Stimulated activated CD8-positive, alpha-beta memory T cell treated with anti-CD3 and anti-CD28 coated beads, Interleukin-4, amount 100 ng/mL, for 24 hours (primary cell): ENCODE results near the gene CHRNE.
"Not testable (repeated sequence)": the region's sequence is repeated elsewhere in the genome, so short reads cannot be mapped to it uniquely, and the experiment has no call there.

ENCODE experiments used
- DNase-seq: peaks from one replicate; pipeline ENCODE4 v3.0.0-alpha.2; 2020; ENCODE audit warnings: low read depth

Gene CHRNE

DNA sequence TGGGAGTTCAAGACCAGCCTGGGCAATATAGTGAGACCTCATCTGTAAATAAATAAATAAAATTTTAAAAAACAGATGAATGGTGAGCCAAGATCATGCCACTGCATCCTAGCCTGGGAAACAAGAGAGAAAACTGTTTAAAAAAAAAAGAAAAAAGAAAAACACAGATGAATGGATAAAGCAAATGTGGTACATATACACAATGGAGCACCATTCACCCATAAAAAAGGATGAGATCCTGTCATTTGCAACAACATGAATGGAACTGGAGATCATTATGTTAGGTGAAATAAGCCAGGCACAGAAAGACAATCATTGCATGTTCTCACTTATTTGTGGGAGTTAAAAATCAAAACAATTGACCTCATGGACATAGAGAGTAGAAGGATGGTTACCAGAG, 3.7 kb upstream of the CHRNE start:
- DNase-seq: not testable (repeated sequence)

DNA sequence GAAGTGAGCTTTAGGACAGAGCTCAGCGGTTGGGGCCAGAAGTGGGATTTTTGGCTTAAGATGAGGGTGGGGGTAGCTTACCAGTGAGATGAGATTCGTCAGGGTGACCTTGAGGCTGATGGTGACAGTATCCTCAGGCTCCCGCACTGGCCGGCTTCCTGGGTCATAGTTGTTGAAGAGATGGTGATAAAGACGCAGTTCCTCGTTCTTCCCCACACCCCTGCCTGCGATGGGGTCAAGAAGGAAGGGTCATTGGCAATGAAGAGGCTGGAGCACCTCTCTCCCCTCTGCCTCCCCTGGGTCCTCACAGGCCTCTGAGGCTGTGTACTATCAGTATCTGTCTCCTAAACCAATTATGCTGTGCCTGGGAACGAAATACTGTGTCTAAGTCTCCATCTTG, 358 bp downstream of the CHRNE start:
- no peak for DNase-seq

DNA sequence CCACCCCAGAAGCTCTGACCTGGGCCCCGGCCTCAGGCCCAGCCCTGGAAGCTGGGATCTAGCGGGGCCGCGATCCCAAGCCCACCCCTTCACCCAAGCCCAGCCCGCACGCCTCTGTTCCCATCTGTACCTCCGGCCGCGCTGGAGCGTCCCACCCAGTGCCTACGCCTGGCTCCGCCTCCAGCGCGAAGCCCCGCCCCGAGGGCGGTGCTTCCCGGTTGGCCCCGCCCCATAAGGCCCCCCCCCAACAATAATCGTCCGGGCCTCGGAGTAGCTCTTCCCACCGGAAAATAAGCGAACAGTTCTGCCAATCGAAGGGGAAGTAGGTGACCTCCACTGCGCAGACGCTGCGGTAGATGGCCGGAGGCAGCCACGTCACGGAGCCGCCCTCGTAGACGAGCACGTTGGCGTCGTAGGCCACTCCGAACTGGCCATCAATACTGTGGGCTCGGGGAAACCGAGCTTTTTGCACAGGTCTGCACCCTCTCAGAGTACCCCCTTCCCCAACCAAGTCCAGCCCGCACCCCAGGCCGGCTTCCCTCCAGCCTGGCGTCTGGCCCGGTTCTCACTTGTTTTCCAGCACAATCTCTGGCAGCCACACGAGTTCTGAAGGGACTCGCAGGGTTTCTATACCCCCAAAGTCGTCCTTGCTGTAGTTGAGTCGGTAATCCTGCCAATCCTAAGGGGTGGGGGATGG, 1.1 kb downstream of the CHRNE start:
- no peak for DNase-seq

DNA sequence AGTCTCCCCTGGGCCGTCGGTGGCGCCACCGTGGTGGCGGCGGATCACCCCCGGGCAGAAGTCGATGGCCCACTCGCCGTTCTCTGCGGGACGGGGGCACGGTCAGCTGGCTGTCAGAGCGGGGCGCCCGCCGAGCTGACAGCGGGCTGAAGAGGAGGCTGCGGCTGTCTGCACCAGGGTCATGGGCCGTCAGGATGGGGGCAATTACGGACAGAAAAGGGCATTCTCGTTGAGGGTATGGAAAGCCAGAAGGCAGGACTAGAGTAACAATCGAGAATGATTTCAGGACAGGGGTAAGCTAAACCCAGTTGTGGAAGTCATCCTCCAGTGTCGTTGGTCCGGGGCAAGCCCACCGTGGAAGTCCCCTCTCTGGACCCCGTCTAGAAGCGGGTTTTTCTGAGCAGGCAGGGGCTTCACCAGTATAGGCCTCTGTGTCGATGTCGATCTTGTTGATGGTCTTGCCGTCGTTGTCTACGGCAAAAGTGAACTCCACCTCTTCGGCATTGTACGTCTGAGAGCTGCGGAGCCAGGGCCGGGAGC, 1.7 kb downstream of the CHRNE start:
- DNase-seq: no peak

DNA sequence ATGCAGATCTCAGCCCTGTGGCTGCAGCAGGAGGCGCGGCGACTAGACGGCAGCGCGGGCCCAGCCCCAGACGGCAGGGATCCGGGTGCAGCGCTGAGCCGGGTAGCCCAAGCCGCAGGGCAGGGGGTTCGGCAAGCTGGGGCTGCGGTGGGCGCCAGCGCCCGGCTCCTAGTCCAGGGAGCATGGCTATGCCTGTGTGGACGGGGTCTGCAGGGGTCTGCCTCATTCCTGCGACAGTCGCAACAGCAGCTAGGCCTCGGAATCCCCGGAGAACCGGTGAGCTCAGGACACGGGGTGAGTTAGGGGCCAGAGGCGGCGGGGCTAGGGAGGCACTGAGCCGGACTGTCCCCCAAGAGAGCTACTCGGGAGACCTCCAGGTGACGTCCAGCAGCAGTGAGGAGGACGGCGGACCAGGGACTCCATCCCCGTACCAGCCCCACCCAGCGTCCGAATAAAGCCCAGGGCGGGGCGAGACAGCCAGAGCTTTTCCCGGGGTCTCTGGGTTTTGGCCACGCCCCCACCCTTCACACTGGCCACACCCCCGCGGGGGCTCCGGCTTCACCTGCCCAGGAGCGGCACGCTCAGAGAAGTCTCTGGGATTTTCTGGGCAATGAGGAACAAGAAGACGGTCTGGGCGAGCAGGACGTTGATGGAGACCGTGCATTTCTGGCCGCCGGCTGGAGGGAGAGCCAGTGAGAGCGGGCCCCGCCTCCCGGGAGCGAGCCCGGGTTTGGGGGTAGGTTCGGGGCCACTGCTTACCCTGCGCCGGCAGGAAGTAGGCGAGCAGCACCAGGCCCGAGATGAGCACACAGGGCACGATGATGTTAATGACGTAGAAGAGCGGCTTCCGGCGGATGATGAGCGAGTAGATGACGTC, 2.4 kb downstream of the CHRNE start:
- DNase-seq: no peak

DNA sequence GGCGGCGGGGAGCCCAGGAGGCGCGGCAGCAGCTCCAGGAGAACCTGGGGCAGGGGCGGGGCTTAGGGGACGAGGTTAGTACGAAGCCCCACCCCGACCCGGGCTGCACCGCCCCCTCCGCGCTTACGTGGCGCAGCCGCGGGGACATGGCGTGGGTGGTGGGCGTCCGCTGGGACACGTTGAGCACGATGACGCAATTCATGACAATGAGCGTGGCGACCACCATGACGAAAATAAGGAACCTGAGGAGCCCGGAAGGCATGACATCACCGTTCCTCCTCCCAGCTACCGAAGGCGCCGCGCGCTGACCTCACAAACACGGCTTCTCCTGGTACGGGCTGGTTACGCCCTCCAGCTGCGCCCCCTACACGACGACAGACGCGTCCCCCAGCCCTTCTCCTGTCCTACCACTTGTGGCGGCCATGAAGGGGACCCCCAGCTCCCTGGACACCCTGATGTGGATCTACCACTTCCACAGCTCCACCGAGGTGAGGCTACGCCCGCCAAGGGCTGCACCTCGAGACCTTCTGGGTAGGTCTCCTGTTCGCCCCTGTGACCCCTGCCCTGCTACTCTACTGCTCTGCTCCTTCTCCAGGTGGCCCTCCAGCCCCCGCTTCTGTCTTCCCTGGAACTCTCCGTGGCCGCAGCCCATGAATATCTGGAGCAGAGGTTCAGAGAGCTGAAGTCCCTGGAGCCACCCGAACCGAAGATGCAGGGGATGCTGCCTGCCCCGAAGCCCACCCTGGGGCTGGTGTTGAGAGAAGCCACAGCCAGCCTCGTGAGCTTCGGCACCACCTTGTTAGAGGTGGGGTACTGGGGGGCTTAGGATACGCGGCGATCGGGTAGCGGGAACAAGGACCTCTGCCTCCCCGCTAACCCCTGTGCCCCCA, 3.3 kb downstream of the CHRNE start, which contains the start of gene C17orf107:
C17orf107 (plus strand) TSS at position 196 of the 890 bp plus-strand sequence; CDS start at position 423, 227 bp downstream.
- DNase-seq: peak; percentile 93

DNA sequence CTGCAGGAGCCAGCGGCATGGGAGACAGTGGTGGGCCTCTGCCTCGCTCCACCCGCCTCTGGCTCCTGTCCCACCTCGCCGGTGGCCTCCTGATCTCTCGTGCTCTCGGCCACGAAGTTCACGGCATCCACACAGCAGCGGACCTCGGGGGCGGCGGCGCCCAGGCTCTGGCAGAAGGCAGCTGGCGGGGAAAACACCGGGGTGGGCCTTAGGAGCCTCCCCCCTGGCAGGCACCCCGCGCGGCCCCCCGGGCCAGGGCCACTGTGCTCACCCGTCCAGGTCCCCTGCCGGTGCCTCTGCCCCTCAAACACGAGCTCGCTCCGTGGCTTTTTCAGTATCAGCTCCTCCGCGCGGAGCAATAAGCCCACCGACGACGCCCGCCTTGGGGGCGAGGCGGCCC, 4.0 kb downstream of the CHRNE start:
- DNase-seq: no peak

DNA sequence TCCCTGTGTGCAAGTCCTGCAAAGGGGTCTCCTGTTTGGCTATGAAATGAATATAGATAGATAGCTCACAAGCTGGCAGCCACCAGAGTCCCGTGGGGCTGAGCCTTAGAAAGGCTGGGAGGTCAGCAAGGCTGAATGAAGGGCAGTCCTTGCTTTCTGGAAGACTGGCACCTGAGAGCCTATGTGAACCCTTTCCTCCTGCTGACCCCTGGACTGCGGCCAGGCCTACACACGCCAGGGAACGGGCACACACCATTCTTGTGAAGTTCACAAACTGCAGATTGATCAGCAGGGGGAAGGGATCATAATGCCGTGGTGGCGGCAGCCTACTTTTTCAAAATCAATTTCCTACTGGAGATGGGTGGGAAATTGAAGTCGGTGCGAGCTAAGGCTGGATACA, 4.5 kb downstream of the CHRNE start:
- DNase-seq: no peak

DNA sequence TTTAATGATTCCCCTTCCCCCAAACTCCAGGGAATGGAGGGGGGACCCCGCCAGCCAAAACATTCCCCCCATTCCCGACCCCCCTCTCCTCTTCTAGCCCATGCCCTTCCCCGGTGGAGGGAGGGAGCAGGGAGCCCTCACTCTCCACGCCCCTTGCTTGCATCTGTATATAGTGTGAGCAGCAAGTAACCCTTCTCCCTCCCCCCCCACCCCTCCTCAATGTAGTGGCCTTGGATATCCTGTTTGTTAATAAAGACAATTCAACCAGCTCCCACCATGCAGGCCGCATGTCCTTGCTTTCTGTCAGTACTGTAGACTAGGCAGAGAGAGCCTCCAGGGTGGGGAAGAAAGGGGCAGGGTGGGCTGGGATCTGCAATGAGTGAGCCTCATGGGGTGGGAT, 5.1 kb downstream of the CHRNE start:
- no peak for DNase-seq

DNA sequence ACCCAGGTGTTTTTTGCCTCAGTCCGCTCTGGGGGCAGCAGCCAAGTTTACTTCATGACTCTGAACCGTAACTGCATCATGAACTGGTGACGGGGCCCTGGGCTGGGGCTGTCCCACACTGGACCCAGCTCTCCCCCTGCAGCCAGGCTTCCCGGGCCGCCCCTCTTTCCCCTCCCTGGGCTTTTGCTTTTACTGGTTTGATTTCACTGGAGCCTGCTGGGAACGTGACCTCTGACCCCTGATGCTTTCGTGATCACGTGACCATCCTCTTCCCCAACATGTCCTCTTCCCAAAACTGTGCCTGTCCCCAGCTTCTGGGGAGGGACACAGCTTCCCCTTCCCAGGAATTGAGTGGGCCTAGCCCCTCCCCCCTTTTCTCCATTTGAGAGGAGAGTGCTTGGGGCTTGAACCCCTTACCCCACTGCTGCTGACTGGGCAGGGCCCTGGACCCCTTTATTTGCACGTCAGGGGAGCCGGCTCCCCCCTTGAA, 5.7 kb downstream of the CHRNE start:
- no peak for DNase-seq

DNA sequence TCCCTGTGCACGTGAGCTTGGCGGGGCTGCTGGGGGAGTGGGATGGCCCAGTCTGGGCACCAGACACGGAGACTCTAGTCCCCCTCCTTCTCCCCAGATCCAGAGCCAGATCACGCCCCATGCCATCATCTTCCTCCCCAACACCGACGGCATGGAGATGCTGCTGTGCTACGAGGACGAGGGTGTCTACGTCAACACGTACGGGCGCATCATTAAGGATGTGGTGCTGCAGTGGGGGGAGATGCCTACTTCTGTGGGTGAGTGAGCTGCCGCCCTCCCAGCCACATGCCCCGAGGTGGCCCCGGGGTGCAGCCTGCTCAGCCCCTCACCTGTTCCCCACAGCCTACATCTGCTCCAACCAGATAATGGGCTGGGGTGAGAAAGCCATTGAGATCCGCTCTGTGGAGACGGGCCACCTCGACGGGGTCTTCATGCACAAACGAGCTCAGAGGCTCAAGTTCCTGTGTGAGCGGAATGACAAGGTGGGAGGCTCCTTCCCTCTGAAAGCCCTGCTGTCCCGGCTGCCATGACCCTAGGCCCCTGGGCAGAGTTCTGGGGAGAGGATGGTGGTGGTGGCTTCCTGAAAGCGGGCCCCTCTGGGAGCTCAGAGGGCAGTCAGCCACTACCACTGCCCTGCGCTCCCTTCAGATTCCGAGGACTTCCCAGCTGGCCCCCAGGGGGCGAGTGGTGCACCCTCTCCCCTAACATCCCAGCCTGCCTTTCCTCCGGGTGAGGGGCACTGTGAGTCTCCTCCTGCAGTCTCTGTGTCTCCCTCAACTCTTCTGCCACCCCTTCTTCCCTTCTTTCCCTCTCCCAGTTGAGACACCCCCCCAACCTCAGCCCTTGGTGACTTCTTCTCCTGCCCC, 6.3 kb downstream of the CHRNE start:
- no peak for DNase-seq

DNA sequence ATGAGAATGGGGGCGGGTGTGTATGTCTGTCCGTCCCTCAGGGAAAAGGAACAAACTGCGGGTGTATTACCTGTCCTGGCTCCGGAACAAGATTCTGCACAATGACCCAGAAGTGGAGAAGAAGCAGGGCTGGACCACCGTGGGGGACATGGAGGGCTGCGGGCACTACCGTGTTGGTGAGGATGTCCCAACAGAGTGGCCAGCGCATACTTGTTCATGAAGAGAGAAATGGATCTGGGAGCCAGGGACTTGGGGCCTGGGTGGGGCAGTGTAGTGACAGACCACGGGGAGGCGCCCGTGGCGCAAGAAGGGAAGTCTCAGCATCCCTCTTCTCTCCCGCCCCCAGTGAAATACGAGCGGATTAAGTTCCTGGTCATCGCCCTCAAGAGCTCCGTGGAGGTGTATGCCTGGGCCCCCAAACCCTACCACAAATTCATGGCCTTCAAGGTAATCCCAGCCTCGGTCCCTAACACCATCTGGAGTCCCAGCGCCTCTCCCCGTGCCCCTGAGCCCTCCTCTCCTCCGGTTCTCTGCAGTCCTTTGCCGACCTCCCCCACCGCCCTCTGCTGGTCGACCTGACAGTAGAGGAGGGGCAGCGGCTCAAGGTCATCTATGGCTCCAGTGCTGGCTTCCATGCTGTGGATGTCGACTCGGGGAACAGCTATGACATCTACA, 7.1 kb downstream of the CHRNE start:
- no peak for DNase-seq

DNA sequence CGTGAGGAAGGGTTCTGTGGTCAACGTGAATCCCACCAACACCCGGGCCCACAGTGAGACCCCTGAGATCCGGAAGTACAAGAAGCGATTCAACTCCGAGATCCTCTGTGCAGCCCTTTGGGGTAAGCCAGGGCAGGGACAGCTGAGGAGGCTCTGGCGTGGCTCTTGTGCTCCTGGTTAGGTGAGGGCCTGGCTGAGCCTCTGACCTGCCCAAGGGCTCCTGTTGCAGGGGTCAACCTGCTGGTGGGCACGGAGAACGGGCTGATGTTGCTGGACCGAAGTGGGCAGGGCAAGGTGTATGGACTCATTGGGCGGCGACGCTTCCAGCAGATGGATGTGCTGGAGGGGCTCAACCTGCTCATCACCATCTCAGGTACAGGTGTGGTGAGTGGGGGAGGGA, 7.8 kb downstream of the CHRNE start:
- DNase-seq: no peak

DNA sequence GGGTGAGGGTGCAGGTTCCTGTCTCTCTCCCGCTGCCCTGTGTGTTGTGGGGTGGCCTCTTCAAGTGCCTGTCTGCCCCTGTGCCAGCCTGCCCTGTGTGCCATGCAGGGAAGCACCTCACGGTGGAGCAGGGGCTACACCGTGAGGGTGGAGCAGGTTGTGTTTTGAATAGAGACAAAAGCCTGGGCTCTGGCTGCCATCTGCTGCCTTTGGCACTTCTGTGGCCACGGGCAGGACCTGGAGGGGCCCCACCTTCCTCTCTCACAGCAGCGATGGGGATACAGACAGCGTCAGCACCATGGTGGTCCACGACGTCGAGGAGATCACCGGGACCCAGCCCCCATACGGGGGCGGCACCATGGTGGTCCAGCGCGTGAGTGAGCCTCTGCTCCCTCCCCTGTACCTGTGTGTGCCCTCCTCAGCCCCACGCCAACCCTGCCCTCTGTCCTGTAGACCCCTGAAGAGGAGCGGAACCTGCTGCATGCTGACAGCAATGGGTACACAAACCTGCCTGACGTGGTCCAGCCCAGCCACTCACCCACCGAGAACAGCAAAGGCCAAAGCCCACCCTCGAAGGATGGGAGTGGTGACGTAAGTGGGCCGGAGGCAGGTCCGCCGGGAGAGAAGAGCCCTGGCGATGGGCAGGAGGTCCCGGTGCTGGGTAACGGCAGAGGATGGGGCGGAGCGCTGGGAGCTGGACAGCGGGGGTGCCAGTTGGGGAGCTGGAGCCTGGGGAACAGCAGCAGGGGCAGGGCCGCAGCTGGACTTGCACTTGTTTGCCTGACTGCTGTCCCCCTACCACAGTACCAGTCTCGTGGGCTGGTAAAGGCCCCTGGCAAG, 9.0 kb downstream of the CHRNE start:
- no peak for DNase-seq

DNA sequence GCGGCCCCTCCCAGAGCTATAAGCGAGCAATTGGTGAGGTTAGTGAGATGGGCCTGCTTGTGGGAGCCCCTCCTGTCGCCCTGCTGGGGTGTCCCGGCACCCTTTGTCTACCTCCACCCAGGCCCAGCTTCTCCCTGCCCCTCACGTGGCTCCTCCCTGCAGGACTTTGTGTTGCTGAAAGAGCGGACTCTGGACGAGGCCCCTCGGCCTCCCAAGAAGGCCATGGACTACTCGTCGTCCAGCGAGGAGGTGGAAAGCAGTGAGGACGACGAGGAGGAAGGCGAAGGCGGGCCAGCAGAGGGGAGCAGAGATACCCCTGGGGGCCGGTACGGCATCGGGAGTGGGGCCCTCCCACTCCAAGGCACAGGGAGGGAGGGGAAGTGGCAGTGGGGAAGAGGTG, 9.6 kb downstream of the CHRNE start:
- no peak for DNase-seq

DNA sequence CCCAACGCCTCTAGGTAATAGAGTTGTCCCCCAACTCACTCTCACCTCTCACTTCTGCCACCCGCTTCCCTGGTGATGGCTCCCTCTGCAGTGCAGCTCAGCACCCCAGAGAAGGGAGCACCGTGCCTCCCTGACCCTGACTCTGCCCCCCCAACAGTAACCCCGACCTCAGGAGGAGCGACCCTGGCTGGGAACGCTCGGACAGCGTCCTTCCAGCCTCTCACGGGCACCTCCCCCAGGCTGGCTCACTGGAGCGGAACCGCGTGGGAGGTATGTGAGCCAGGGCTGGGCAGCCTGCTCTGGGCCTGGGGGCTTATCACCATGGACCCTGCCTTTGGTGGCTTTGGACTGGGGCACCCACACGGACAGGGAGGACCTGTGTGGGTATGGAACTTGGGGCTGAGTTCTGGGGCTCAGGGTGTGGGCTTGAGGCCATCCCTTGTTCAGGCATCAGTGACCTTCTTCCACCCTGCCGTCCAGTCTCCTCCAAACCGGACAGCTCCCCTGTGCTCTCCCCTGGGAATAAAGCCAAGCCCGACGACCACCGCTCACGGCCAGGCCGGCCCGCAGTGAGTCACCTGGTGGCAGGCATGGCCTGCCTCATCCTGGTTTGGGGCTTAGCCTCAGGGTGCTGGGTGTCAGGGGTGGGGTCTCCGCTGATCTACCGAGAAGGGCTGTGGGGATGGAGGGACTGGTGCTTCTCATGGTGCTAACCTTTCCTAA, 10.2 kb downstream of the CHRNE start:
- no peak for DNase-seq

DNA sequence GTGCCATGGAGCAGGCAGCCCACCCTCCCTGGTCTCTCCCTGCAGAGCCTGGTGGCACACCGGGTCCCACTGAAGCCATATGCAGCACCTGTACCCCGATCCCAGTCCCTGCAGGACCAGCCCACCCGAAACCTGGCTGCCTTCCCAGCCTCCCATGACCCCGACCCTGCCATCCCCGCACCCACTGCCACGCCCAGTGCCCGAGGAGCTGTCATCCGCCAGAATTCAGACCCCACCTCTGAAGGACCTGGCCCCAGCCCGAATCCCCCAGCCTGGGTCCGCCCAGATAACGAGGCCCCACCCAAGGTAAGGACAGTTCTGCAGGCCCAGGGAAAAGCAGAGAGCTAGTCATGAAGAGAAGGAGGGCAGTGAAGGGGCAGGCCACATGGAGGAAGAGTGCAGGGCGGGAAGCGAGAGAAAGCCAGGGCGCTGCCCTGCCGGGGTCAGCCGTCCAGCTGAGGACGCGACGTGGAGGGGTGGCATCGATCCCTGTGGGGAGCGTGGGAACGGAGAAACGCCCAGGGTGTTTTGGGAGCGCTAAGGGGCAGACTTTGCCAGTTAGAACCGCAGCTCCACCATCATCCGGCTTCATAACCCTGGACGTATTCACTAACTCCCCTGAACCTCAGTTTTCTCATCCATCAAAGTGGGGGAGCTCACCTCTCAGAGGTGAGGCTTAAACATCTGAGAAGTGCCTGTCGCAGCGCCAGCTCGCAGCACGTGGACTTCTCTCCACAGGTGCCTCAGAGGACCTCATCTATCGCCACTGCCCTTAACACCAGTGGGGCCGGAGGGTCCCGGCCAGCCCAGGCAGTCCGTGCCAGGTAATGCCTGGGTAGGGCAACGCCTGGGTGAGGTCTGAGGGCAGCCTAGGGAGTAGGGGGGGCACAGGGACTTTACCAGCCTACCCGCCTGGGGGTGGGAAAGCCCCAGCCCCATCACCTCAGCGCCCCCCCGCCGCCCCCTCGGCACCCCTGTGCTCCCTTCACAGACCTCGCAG, 11.2 kb downstream of the CHRNE start:
- no peak for DNase-seq

DNA sequence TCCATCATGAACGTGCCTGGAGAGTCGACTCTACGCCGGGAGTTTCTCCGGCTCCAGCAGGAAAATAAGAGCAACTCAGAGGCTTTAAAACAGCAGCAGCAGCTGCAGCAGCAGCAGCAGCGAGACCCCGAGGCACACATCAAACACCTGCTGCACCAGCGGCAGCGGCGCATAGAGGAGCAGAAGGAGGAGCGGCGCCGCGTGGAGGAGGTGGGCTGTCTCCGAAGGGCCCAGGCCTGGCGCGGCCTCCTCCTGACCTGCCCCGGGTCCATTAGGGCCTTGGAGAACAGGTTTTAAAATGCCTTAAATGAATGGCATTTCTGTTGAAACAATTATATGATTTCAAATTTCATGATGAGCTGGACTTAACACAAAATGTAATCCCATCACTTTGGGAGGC, 15.3 kb downstream of the CHRNE start:
- DNase-seq: no peak
